Parathyroid adenoma (tissue), 2 donors: ENCODE results near the gene PLXNA4.

Experiments used
- H2AFZ ChIP-seq: fragments of 300-600 bp; sonication (generic); one replicate; pipeline ENCODE4 v1.7.0; 2017; ENCODE audit warnings: antibody characterized with exemption, mild to moderate bottlenecking
- H3K27ac ChIP-seq: fragments of 300-600 bp; sonication (generic); one replicate; pipeline ENCODE4 v1.7.0; 2017
- H3K27me3 ChIP-seq: fragments of 300-600 bp; sonication (generic); one replicate; pipeline ENCODE4 v1.7.0; 2017; ENCODE audit warnings: low read length; ENCODE audit not compliant: control insufficient read depth, insufficient read depth
- H3K36me3 ChIP-seq: fragments of 300-600 bp; sonication (generic); one replicate; pipeline ENCODE4 v1.7.0; 2017; ENCODE audit warnings: low read length; ENCODE audit not compliant: control insufficient read depth, insufficient read depth
- H3K4me1 ChIP-seq: fragments of 300-600 bp; sonication (generic); one replicate; pipeline ENCODE4 v1.7.0; 2017; ENCODE audit warnings: control low read depth
- H3K4me2 ChIP-seq: fragments of 300-600 bp; sonication (generic); one replicate; pipeline ENCODE4 v1.7.0; 2017; ENCODE audit warnings: low read length
- H3K4me3 ChIP-seq: fragments of 300-600 bp; sonication (generic); one replicate; pipeline ENCODE4 v1.7.0; 2017; ENCODE audit warnings: low read depth, low read length
- H3K79me2 ChIP-seq: fragments of 300-600 bp; sonication (generic); one replicate; pipeline ENCODE4 v1.7.0; 2017; ENCODE audit warnings: control low read depth
- H3K9ac ChIP-seq: fragments of 300-600 bp; sonication (generic); one replicate; pipeline ENCODE4 v1.7.0; 2017; ENCODE audit warnings: mild to moderate bottlenecking
- H3K9me3 ChIP-seq: fragments of 300-600 bp; sonication (generic); one replicate; pipeline ENCODE4 v1.7.0; 2017; ENCODE audit warnings: low read length; ENCODE audit not compliant: control insufficient read depth
- CTCF ChIP-seq: fragments of 300-600 bp; sonication (generic); IDR thresholded peaks from one replicate; pipeline ENCODE4 v1.7.0; 2017; ENCODE audit warnings: antibody characterized with exemption, mild to moderate bottlenecking
- donor health status: primary hyperparathyroidism.

PLXNA4 gene

GRCh38 chr7:132579260-132579899 lies 3.1 kb upstream of the PLXNA4 start:
- no peak for TF ChIP-seq CTCF
- H3K9me3 ChIP-seq, result no peaks in the 10 kb centered on the region
- no peak overlapping the region for H2AFZ ChIP-seq
- H3K9ac ChIP-seq, result no peak overlapping the region
- H3K4me1 ChIP-seq, result peaks cover 2% of the 10 kb centered on the region
- H3K79me2 ChIP-seq, result no peaks in the 10 kb centered on the region
- no peak overlapping the region for H3K4me2 ChIP-seq
- no peak overlapping the region for H3K4me3 ChIP-seq
- no peaks in the 10 kb centered on the region for H3K27me3 ChIP-seq
- H3K36me3 ChIP-seq, result no peaks in the 10 kb centered on the region
- no peak overlapping the region for H3K27ac ChIP-seq

DNA sequence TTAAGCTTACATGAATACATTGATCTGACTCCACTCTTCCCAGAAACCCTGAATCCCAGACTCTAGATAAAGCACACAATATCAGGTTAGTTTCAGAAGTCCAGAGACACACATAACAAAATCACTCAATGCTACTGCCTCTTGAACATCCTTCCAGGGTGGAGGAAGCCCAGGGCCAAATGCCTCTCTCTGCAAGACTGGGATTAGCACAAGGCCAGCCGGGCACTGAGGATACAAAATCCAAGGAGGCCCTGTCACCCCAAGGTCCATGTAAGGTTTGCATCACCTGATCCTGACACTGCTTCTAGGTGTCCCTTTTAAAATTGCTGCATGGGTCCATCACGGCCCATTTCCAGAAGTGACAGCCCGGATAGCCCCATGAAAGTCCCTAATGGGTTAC lies 2.6 kb upstream of the PLXNA4 start:
- Histone ChIP-seq H3K4me3 (no peak overlapping the region), H3K4me1 (peaks cover 2% of the 10 kb centered on the region), H3K36me3 (no peaks in the 10 kb centered on the region), H3K9ac (no peak overlapping the region), H3K79me2 (no peaks in the 10 kb centered on the region), H3K27ac (no peak overlapping the region), H2AFZ (no peak overlapping the region), H3K9me3 (no peaks in the 10 kb centered on the region), H3K4me2 (no peak overlapping the region), H3K27me3 (no peaks in the 10 kb centered on the region)
- no peak for TF ChIP-seq CTCF

- no peak overlapping the region for H3K4me3 ChIP-seq
- no peak for TF ChIP-seq CTCF
- H3K4me1 ChIP-seq, result peaks cover 2% of the 10 kb centered on the region
- H3K36me3 ChIP-seq, result no peaks in the 10 kb centered on the region
- no peak overlapping the region for H2AFZ ChIP-seq
- H3K9ac ChIP-seq, result no peak overlapping the region
- no peak overlapping the region for H3K4me2 ChIP-seq
- no peaks in the 10 kb centered on the region for H3K9me3 ChIP-seq
- H3K27me3 ChIP-seq, result no peaks in the 10 kb centered on the region
- no peak overlapping the region for H3K27ac ChIP-seq
- no peaks in the 10 kb centered on the region for H3K79me2 ChIP-seq
Observed at GRCh38 chr7:132578050-132578370, 1.7 kb upstream of the PLXNA4 start.

DNA sequence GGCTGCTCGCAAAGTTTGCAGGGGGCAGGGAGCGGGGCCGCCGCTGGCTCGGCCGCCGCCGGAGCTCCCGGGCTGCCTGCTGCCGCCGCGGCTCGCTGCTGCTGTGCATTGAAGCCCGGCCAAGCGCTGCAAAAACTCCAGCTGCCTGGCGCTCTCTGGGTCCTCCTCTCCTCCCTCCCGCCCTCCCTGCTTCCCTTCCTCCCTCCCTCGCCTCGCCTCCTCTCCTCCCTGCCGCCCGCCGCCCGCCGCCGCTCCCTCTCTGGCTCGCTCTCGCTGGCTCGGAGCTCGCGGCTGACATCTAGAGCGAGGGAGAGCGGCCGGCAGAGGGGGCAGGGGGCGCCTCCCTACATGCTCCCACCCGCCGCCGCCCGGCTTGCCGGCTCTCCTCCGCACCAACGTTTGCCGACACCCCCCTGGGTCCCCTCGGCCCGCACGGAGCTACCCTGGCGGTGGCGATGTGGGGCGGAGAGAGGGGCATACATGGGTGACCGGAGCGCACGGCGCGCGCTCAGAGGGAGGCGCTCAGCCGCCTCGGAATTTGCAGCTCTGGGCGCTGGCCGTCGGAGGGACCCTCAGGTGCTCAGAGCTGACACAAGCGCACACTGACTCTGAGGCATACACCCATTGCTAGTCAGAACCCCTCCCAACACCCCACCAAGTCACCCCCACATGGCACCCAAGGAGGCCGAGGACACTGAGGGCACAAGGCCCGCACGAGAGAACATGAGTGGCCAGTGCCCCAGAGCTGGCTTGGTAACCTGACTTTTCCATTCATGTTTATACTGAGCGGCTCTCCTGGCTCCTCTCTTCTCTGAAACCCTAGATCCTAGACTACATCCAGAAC lies 1.2 kb upstream of the PLXNA4 start:
- no peaks in the 10 kb centered on the region for H3K27me3 ChIP-seq
- no peak overlapping the region for H3K27ac ChIP-seq
- peaks cover 2% of the 10 kb centered on the region for H3K4me1 ChIP-seq
- peak; percentile 13 for TF ChIP-seq CTCF
- no peaks in the 10 kb centered on the region for H3K36me3 ChIP-seq
- no peaks in the 10 kb centered on the region for H3K9me3 ChIP-seq
- no peak overlapping the region for H3K9ac ChIP-seq
- no peak overlapping the region for H3K4me3 ChIP-seq
- H3K79me2 ChIP-seq, result no peaks in the 10 kb centered on the region
- H2AFZ ChIP-seq, result peak overlapping the region; percentile 80
- no peak overlapping the region for H3K4me2 ChIP-seq
